ENCODE results near the gene COL18A1. TPM values are rescaled to one million over a fixed set of nuclear protein-coding genes. Genes with fewer than 3 reads are reported as not detected.

COL18A1 gene
- total and polyA plus RNA-seq, 2 of the 8 experiments (the other 6 are each of a cell fraction or from before 2014, with no cell fraction given) = 145 to 201 TPM

DNA sequence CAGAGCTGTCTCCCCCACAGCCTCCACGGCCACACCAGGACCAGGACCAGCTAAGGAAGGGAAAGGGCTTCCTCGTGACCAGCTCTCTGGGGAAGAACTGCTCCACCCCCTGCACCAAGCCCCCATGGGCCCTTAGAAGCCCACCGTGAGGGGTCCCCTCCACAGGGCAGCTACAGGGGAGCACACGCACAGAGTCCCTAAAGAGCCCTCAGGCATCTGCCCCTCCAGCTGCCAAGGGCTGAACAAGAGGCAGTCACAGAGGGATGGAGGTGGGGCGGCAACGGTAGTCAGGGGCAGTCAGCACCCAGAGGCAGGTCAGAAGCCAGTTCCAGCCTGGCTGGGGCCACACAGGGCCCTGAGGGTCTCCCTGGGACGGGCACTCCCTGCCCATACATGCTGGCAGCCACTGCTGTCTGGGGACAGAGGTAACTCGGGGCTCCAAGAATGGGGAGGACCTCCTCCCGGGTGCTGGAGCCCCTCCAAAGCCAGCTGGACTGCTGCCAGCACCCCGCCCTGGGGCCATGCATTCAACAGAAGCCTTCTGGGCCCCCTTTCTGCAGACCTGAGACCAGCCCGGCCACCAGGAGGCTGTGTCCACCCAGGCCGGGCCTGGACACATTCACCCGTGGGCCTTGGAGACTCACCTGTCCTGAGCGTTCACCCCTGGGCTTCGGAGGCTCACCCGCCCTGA is 118.6 kb downstream of the COL18A1 start:
- H3K36me3 ChIP-seq (ENCODE audit: control insufficient read depth in 2 of 4, insufficient read depth in 4 of 4, low read length in 3 of 4) = peaks cover 2 to 32% (median 10%) of the 10 kb centered on the region in 4 experiments; a peak in 4 of 8 replicates
- H2BK5ac ChIP-seq (ENCODE audit: low read depth, low read length) = no peak overlapping the region

More for the DNA sequence above, 118.6 kb downstream of the COL18A1 start:
- Histone ChIP-seq H3K9me3 (ENCODE audit: insufficient read depth in 2 of 2, low read depth in 1 of 2, low read length in 1 of 2) (peaks cover 0 to 19% of the 10 kb centered on the region in 2 experiments; a peak in 3 of 4 replicates), H2BK120ac (replicated peaks; ENCODE audit: low read depth, low read length) (no peak overlapping the region), H3K23ac (ENCODE audit: insufficient read length) (no peak overlapping the region), H3K79me1 (ENCODE audit: low read depth, low read length) (no peaks in the 10 kb centered on the region), H2AK5ac (ENCODE audit: low read depth, low read length) (no peak overlapping the region), H3K56ac (replicated peaks; ENCODE audit: insufficient read length, low read depth, low read length) (no peak overlapping the region), H3K27ac (ENCODE audit: low read depth, low read length) (no peak overlapping the region), H3K4ac (replicated peaks; ENCODE audit: insufficient read length, low read depth, low read length) (no peak overlapping the region), H3K18ac (ENCODE audit: extremely low read depth, low read length) (no peak overlapping the region), H4K5ac (ENCODE audit: insufficient read length, low read depth, low read length) (no peak overlapping the region), H3K14ac (ENCODE audit: insufficient read length) (no peak overlapping the region), H3K23me2 (ENCODE audit: low read depth, low read length) (no peaks in the 10 kb centered on the region), H4K20me1 (replicated peaks in 1 of 2; ENCODE audit: control insufficient read depth in 1 of 2, insufficient read depth in 2 of 2, low read length in 2 of 2) (peaks cover 4% of the 10 kb centered on the region in 2 experiments), H2BK15ac (ENCODE audit: low read length) (no peak overlapping the region), H3K4me1 (replicated peaks in 1 of 4; ENCODE audit: control insufficient read depth in 3 of 4, insufficient read depth in 4 of 4, low read length in 3 of 4) (no peaks in the 10 kb centered on the region; a peak in 1 of 7 replicates), H4K91ac (replicated peaks; ENCODE audit: insufficient read length, low read length) (no peak overlapping the region), H3K4me2 (ENCODE audit: insufficient read depth in 1 of 2, low read depth in 2 of 2, low read length in 2 of 2) (no peak overlapping the region), H3K79me2 (ENCODE audit: control insufficient read depth in 1 of 2, insufficient read depth in 2 of 2, low read length in 2 of 2) (no peaks in the 10 kb centered on the region), H4K8ac (ENCODE audit: extremely low read depth, insufficient read depth, low read length) (no peak overlapping the region), H2BK20ac (ENCODE audit: low read length) (no peak overlapping the region), H3K9ac (replicated peaks in 1 of 4; ENCODE audit: extremely low read depth in 1 of 4, low read depth in 3 of 4, low read length in 3 of 4) (no peak overlapping the region), H3K4me3 (ENCODE audit: extremely low read depth in 1 of 4, insufficient read depth in 2 of 4, low read depth in 3 of 4, low read length in 4 of 4) (no peak overlapping the region), H2AFZ (ENCODE audit: low read length) (no peak overlapping the region), H2BK12ac (ENCODE audit: low read depth, low read length) (no peak overlapping the region), H3K27me3 (replicated peaks in 1 of 4; ENCODE audit: control insufficient read depth in 3 of 4, extremely low read depth in 1 of 4, insufficient read depth in 3 of 4, low read length in 3 of 4) (no peaks in the 10 kb centered on the region)
- POLR2A ChIA-PET (ENCODE audit: partially characterized antibody) = interaction anchor here (0.8 to 2.2 kb wide), 4 partner anchors 9 to 30 kb away, joined by 3 to 6 read pairs (median 4); no protein-coding TSS in a partner anchor
- TF ChIP-seq, protein P1, sequence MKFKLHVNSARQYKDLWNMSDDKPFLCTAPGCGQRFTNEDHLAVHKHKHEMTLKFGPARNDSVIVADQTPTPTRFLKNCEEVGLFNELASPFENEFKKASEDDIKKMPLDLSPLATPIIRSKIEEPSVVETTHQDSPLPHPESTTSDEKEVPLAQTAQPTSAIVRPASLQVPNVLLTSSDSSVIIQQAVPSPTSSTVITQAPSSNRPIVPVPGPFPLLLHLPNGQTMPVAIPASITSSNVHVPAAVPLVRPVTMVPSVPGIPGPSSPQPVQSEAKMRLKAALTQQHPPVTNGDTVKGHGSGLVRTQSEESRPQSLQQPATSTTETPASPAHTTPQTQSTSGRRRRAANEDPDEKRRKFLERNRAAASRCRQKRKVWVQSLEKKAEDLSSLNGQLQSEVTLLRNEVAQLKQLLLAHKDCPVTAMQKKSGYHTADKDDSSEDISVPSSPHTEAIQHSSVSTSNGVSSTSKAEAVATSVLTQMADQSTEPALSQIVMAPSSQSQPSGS (IDR thresholded peaks at IDR 0.05; ENCODE audit: low read length) = no peak
- no peak for TF ChIP-seq ASH2L (IDR thresholded peaks at IDR 0.05; ENCODE audit: low read length)
- no peak for TF ChIP-seq KDM1A (IDR thresholded peaks at IDR 0.05; ENCODE audit: borderline replicate concordance, low read length)
- no peak for TF ChIP-seq CEBPB (IDR thresholded peaks at IDR 0.05; ENCODE audit: low read depth, low read length)
- no peak for TF ChIP-seq TBP (IDR thresholded peaks at IDR 0.05; ENCODE audit: low read depth, low read length)
- no peak for TF ChIP-seq NANOG (IDR thresholded peaks at IDR 0.05; ENCODE audit: insufficient read depth, low read depth, low read length, poor library complexity, severe bottlenecking)
- no peak for TF ChIP-seq CBX5 (IDR thresholded peaks at IDR 0.05; ENCODE audit: low read depth, low read length)
- no peak for TF ChIP-seq FOSL1 (IDR thresholded peaks at IDR 0.05; ENCODE audit: insufficient read depth, low read depth, low read length)
- WGBS, 2 experiments (ENCODE audit: extremely low coverage in 1 of 2, insufficient coverage in 1 of 2, insufficient read length in 1 of 2, insufficient replicate concordance in 2 of 2, low coverage in 1 of 2, low lambda C conversion rate in 2 of 2, missing lambda C conversion rate in 1 of 2) = 86% methylated on average over 15 of the region's 16 CpGs; no CpG with 5 or more reads in 1 of the 2 experiments
- CTCF ChIA-PET (ENCODE audit: partially characterized antibody) = interaction anchor here (1.2 kb wide), 1 partner anchor 383 kb away, joined by 3 read pairs; no protein-coding TSS in a partner anchor
- DNase-seq (ENCODE audit: low read depth in 1 of 2, low spot score in 2 of 2) (no peak), FAIRE-seq (no peak)

Measured in H1 (cell line).